ENCODE results near the gene OXER1.
"Not testable (repeated sequence)": the region's sequence is repeated elsewhere in the genome, so short reads cannot be mapped to it uniquely, and the experiment has no call there.

The OXER1 gene

GRCh38 chr2:42752314-42752713, 11.6 kb downstream of the OXER1 start:
- no peak for DNase-seq (ENCODE audit: low spot score)

GRCh38 chr2:42748840-42749239, 15.1 kb downstream of the OXER1 start:
- no peak for DNase-seq (ENCODE audit: low spot score)

GRCh38 chr2:42747422-42747821, 16.5 kb downstream of the OXER1 start:
- DNase-seq (ENCODE audit: low spot score), result no peak

GRCh38 chr2:42744545-42745082, 19.3 kb downstream of the OXER1 start:
- DNase-seq (ENCODE audit: low spot score), result no peak

GRCh38 chr2:42743659-42743990, 20.3 kb downstream of the OXER1 start:
- no peak for DNase-seq (ENCODE audit: low spot score)

- no peak for DNase-seq (ENCODE audit: low spot score)
Observed at GRCh38 chr2:42742740-42743658, 20.9 kb downstream of the OXER1 start.

GRCh38 chr2:42741140-42741539, 22.8 kb downstream of the OXER1 start:
- no peak for DNase-seq (ENCODE audit: low spot score)

GRCh38 chr2:42736598-42737322, 27.2 kb downstream of the OXER1 start:
- no peak for DNase-seq (ENCODE audit: low spot score)

GRCh38 chr2:42733852-42734251, 30.1 kb downstream of the OXER1 start:
- no peak for DNase-seq (ENCODE audit: low spot score)

GRCh38 chr2:42731316-42731715, 32.6 kb downstream of the OXER1 start:
- DNase-seq (ENCODE audit: low spot score), result not testable (repeated sequence)

GRCh38 chr2:42726680-42727079, 37.3 kb downstream of the OXER1 start:
- DNase-seq (ENCODE audit: low spot score), result no peak

- DNase-seq (ENCODE audit: low spot score), result no peak
Observed at GRCh38 chr2:42725657-42726056, 38.3 kb downstream of the OXER1 start.

- DNase-seq (ENCODE audit: low spot score), result no peak
Observed at GRCh38 chr2:42724886-42725285, 39.0 kb downstream of the OXER1 start.

- no peak for DNase-seq (ENCODE audit: low spot score)
Observed at GRCh38 chr2:42723465-42723864, 40.5 kb downstream of the OXER1 start.

- DNase-seq (ENCODE audit: low spot score), result no peak
Observed at GRCh38 chr2:42722320-42723190, 41.4 kb downstream of the OXER1 start.

GRCh38 chr2:42721898-42722297, 42.0 kb downstream of the OXER1 start:
- DNase-seq (ENCODE audit: low spot score), result no peak

- DNase-seq (ENCODE audit: low spot score), result no peak
Observed at GRCh38 chr2:42714686-42715085, 49.2 kb downstream of the OXER1 start.

- DNase-seq (ENCODE audit: low spot score), result no peak
Observed at GRCh38 chr2:42713920-42714319, 50.0 kb downstream of the OXER1 start.

- DNase-seq (ENCODE audit: low spot score), result no peak
Observed at GRCh38 chr2:42712934-42713333, 51.0 kb downstream of the OXER1 start.

Data from kidney capillary endothelial cell (primary cell).